GM10266 (cell line): ENCODE data around the gene VDR.

ENCODE experiments used
- DNase-seq: peaks from one replicate; pipeline ENCODE4 v3.0.0; 2012; ENCODE audit errors: extremely low spot score
- TF ChIP-seq, protein P1 (sequence below): IDR thresholded peaks from 2 replicates; pipeline ENCODE4 v1.5.1; 2012; ENCODE audit warnings: mild to moderate bottlenecking, low read depth; ENCODE audit not compliant: control insufficient read depth, insufficient read depth; ENCODE audit errors: missing control alignments

VDR gene

DNA sequence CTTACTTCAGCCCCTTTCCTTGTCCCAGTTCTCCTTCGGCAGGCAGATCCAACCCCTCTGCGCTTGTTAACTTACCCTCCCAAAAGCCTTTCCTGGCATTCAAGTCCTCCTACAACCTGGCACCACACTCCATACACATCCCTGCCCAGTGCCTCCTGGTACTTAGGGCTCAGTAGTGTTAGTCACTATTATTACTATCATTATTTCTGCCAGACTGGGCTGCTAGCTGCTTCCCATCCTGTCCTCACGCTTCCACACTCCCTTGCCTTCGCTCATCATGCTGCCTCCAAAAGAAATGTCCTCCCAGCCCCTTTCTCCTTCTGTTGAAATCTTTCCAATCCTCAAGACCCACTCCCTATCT lies 83.5 kb downstream of the VDR start:
- TF ChIP-seq, protein P1, sequence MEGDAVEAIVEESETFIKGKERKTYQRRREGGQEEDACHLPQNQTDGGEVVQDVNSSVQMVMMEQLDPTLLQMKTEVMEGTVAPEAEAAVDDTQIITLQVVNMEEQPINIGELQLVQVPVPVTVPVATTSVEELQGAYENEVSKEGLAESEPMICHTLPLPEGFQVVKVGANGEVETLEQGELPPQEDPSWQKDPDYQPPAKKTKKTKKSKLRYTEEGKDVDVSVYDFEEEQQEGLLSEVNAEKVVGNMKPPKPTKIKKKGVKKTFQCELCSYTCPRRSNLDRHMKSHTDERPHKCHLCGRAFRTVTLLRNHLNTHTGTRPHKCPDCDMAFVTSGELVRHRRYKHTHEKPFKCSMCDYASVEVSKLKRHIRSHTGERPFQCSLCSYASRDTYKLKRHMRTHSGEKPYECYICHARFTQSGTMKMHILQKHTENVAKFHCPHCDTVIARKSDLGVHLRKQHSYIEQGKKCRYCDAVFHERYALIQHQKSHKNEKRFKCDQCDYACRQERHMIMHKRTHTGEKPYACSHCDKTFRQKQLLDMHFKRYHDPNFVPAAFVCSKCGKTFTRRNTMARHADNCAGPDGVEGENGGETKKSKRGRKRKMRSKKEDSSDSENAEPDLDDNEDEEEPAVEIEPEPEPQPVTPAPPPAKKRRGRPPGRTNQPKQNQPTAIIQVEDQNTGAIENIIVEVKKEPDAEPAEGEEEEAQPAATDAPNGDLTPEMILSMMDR = no peak
- no peak for DNase-seq

DNA sequence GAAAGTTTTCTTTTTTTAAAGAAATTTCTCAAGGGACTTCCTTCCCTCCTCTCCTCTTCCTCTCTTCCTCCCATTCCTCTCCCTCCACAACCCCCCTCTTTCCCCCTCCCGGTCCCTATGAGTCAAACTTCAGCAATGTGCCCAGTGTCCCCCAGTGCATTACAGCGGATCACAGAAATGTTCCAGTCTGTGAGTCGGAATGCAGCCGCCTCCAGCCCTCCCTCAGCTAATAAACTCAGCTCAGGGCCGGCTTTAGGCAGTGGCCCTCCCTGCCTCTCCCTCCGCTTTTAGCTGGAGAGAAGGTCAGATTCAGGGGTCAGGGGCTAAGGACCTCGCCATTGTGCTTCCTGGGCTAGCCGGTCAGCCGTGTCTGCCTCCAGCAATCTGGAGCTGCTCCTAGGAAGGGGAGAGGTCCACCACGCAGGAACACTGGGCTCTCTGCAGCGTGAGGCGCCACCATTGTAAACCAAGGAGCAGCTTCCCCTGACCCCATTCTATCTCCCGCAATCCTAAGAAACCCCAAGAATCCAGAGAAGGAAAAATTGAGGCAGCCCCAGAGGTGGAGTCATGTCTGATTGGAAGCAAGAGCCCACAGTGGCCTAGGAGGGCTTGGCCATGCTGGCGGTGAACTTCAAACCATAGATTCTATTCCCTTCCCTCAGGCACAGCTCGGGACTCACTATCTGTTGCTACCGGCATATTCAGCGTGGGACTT lies 84.0 kb downstream of the VDR start:
- no peak for DNase-seq
- TF ChIP-seq, protein P1 = no peak

DNA sequence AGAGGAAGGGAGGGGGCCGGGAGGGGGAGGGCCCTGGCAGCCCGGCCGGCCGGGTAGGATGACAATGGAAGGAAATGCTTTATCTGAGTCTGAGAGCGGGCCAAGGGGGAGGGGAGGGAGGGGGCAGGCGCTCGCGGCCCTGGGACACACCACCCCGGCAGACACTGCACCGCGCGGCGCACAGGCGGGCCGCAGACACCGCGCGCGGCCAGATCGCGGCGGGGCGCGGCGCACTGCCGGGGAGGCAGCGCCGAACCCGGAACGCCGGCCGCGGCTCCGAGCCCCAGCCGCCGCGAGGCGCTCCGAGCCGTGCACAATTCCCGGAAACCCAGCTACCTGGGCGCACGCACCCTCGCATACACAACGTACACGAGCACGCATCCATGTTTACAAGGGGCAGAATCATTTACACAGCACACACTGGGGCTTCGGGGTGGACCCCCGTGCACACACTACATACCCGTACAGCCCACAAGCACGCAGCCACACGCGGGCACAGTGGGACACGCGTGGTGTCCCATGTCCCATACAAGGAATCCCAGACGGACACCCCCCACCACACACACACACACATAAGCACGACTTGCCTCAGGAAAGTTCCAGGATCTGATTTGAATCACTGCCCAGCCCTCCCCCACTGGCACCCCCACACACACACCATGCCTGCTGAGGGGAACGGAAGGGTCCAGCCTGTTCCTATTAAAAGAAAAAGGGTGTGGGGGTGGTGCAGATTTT lies 84.7 kb downstream of the VDR start, which contains the start of gene HDAC7:
Gene HDAC7 (minus strand): TSS at position 8 of the 735 bp plus-strand sequence. CDS start 118 bp downstream, outside the sequence.
- peak; percentile 91 for DNase-seq
- TF ChIP-seq, protein P1 = peak; percentile 19

DNA sequence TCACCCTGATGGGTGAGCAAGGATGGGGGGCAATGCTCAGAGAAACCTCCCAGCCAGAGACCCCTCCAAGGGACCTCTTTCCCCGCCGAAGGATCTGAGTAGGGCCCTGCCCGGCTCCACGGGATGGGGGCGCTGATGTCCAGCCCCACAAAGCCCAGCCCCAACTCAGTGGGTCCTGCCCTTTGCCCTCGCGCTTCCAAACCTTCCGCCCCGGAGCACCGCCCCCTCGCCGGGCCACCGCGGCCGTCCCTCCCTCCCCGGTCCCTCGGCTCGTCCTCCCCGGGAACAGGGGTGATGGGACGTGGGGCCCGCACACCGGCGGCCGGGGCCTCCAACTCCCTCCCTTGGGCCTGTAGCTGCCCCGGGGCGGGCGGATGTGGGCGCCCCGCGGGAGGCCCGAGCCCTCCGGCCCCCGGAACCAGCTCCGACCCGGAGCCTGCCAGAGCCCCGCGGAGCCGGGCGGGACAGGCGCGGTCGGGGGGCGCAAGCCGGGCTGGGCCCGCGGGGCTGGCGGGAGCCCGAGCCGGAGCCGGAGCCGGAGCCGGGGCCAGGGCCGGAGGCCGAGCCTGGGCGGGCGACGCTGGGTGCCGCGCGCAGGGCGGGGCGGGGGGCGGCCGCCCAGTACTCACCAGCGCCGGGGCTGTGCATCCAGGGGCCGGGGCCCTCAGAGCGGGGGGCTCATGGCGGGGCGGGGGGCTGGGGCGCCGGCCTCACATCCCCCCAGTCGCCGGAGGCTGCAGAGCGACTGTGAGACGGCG lies 85.5 kb downstream of the VDR start:
- peak; percentile 82 for DNase-seq
- TF ChIP-seq, protein P1 = peak; percentile 64

DNA sequence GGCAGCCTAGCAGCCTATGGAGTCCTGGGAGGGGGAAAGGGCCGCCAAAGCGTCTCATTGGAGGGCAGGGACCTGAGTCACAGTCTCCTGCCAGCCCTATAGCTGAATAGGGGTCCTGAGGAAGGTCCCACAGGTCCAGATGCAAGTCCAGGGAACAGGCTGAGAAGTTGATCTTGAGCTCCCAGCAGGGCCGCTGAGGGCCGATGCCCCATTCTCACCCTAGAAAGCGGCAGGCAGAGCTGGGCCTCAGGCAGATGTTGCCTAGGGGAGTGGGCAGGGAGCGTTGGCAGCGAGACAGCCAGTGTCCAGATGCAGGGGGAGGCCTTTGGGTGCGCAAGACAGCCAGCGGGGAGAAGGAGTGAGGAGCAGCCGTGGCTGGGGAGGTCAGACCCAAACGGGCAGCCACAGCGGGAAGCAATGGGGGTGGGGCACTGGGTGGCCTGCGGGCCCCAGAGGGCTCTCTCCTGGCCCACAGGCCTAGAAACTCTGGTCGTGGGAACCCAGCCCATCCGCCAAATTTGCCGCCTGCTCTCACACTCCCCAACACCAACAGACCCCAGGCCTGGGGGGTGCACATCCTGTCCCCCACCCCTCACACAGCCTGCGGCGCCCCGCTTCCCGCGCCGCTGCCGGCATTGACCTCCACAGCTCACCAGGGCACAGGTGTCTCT lies 86.2 kb downstream of the VDR start:
- peak; percentile 57 for DNase-seq
- TF ChIP-seq, protein P1 = no peak

DNA sequence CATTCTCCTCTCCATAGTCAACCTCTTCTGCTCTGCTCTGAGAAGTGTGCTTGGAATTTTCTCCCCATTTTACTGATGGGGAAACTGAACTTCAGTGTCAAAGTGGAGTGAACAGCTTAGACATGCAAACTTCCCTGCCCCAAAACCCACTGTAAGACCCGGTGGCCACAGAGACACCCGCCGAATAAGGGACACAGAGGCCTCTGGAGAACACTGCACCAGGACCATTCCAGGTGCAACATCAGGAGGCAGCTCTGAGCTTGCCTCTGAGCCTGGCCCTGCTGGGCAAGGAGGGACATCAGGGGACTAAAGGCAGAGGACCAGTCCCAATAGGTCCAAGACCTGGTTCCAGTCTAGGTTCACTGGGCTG lies 86.8 kb downstream of the VDR start:
- TF ChIP-seq, protein P1 = no peak
- DNase-seq = no peak
